Measurements from ENCODE around the gene STX18.
A peak's percentile ranks its signal among the peaks of the same experiment; 100 is the strongest.
"Not testable (repeated sequence)": the region's sequence is repeated elsewhere in the genome, so short reads cannot be mapped to it uniquely, and the experiment has no call there.

STX18 gene

DNA sequence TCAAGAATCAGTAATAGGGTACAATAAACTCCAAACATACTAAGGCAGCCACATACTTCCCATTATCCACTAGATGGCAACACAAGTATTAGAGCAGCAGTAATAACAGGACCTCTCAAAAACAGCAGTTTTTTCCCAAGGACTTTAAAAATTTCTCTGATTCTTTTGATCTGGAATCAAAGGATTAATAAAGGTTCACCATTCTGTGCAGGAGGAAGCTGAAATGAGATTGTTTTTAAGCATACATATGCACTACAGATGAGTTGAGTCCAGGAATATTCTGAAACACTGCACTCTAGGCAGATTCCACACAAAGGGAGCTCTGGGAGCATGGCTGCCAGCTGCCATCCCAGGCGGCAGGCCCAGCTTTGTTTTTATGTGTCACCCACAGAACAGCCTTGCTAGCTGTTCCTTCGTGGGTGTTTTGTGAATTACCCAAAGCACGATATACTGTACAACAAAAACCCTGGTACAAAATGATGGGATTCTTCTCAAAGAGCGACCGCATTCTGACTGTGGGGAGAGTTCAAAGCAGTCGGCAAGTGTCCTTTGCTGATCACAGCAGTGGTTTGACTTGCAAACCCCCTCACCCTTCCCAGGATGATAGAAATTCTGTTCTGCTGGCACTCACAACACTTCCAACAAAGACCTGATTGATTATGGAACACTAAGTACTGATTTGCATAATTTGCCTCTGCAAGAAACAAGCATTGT lies 61.0 kb downstream of the STX18 start:
- DNase-seq (ENCODE audit: low read depth in 2 of 2, low spot score in 1 of 2) = no peak

DNA sequence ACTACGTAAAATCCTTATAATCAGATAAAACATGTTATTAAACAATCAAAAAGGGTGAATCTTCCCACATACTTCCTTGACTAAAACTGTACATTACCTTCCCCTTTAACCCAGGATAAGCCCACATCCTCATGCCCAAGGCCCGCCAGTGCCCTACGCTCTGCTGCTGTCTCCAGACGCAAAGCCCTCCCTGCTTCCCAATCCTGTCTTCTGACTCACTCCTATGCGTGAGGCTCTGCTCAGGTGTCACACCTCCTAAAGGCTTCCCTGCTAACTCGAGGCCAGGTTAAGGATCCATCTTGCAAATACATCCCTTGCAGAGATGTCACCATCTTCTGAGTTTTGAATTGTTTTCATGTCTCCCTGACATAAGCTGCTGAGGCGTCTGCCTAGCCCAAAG lies 61.6 kb downstream of the STX18 start:
- no peak for DNase-seq (ENCODE audit: low read depth in 2 of 2, low spot score in 1 of 2)

DNA sequence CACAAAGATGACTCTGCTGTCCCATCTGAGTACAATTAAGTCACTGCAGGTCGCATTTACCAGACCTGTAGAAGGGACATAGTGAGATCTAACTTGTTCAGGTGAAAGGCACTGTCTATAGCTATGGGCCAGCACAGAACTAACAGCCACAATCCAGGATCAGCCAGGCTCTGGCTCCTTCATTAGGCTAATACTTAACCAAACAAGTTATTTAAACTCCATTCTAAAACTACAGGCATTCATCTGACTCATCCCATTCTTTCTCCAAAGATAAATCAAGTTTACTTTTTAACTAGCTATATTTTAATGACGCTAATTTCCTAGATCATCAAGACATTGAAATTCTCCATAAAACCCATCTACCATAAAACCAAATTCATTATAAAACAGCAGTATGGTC lies 62.5 kb downstream of the STX18 start:
- no peak for DNase-seq (ENCODE audit: low read depth in 2 of 2, low spot score in 1 of 2)

DNA sequence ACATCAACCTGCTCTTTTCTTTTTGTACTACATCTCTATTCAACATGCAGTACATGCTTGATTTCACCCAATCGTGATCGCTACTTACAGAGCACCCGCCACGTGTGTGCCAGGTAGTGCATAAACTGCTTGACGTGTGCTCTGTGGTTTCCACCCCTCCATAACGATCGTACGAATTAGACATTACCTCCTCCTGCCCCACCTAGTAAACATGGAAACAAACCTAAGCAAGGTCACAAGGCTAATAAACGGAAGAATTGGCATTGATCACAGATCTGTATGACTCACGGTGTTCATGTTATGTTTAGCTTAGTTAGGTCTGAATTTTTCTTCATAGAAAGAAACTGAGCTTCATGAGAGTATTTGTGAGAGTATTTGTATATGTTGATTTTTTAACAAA lies 64.1 kb downstream of the STX18 start:
- no peak for DNase-seq (ENCODE audit: low read depth in 2 of 2, low spot score in 1 of 2)

DNA sequence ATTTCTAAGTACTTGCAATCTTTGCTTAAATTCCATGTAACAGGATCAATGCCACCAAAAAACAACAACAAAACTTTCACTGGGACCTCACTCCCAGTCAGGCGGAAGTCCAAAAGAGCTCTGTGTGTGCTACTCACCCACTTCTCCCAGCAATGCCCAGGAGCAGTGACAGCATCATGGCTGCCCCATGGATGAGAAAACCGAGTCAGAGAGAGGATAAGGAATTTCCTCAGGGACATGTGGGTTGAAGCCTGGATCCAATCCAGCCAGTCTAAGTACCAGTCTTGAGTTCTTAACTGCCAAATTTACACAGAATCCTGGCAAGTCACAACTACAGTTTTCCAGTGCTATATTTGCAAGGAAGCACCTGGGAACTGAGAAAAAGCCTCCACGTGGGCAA lies 64.5 kb downstream of the STX18 start:
- no peak for DNase-seq (ENCODE audit: low read depth in 2 of 2, low spot score in 1 of 2)

DNA sequence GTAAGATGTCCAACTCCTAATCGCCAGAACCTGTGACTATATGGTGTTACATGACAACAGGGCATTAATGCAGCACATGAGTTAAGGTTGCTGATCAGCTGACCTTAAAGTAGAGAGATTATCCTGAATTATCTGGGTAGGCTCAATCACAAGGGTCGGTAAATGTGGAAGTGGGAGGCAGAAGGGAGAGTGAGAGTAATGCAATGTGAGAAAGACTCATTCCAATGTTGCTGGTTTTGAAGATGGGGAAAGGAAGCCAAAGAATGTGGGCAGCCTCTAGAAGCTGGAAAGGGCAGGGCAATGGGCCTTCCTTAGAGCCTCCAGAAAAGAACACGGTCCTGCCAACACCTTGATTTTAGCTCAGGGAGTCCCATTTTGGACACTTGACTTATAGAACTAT lies 67.4 kb downstream of the STX18 start:
- no peak for DNase-seq (ENCODE audit: low read depth in 2 of 2, low spot score in 1 of 2)

DNA sequence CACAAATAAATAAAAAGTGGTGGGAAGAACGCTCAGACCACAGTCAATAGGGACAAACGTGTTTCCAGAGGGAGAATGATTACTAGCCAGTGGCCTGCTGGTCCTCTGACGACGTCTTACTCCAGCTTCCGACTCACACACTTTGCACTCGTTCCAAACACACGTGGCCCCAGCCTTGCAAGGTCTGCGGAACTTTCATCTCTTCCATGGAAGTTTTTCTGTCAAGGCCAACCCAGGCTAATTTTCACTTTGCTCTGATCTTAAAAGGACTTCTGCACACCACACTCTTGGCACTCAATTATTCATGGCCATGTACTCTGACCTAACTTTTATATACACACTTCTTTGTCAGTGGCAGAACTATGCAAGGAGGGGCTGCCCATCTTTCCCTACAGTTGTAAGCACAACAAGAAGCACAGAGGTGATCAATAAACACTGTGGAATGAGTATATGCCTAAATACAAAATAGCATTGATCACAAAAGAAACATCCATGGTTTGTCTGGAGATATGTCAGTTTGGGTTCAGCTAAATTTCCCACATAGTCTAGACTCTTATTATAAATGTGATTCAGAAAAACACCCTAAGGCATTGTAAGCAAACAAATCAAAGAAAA lies 69.4 kb downstream of the STX18 start:
- no peak for DNase-seq (ENCODE audit: low read depth in 2 of 2, low spot score in 1 of 2)

DNA sequence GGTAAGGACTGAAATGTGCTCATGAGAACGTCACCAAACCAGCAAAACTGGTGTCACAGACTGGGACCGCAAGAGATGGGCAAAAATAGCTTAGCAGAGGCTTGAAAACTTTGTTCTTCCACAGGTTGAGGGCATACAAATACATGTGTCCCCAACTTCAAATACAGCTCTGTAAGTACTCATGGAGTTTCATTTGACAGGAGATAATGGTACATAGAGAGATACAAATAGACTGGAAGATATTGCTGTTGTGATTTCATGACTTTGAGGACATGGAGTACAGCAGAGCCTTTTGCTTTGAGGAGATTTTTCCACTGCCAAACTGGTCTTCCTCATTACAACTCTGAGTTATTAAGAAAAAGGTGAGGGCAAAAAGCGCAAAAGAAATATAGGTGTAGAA lies 70.7 kb downstream of the STX18 start:
- no peak for DNase-seq (ENCODE audit: low read depth in 2 of 2, low spot score in 1 of 2)

DNA sequence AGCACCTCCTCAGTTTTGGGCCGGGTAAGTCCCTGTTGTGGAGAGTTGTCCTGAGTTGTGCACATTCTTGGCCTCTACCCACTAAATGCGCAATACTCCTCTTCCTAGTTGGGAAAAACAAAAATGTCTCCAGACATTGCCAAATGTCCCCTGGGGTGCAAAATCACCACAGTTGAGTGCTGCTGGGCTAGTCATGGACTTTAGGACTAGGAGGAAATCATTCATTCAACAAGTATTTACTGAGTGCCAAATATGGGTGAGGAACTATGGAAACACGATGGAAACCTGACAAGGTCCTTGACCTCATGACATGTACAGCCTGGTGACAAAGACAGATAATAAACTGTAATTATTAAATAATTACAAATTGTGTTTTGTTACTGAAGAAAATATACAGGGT lies 71.6 kb downstream of the STX18 start:
- no peak for DNase-seq (ENCODE audit: low read depth in 2 of 2, low spot score in 1 of 2)

DNA sequence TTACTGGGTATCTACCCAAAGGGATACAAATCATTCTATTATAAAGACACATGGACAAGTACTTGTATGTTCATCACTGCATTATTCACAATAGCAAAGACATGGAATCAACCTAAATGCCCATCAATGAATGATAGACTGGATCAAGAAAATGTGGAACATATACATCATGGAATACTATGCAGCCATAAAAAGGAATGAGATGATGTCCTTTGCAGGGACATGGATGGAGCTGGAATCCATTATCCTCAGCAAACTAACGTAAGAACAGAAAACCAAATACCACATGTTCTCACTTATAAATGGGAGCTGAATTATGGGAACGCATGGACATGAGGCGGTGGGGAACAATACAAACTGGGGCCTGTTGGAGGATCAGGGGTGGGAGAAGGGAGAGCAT lies 76.6 kb downstream of the STX18 start:
- not testable (repeated sequence) for DNase-seq (ENCODE audit: low read depth in 2 of 2, low spot score in 1 of 2)

DNA sequence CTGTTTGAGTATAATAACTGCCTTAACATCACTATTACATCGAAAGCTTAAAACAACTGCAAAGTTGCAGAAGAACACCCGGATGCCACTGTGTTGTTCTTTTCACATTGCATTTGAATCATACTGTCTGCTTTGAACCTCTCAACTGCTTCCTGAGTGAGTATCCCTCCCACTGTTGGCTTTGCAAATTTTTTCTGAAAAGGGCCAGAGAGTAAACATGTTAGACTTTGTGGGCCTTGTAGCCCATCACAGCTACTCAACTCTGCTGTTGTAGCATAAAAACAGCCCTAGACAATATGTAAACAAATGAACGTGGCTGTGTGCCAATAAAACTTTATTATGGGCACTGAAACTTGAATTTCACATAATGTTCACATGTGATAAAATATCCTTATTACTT lies 78.9 kb downstream of the STX18 start:
- no peak for DNase-seq (ENCODE audit: low read depth in 2 of 2, low spot score in 1 of 2)

DNA sequence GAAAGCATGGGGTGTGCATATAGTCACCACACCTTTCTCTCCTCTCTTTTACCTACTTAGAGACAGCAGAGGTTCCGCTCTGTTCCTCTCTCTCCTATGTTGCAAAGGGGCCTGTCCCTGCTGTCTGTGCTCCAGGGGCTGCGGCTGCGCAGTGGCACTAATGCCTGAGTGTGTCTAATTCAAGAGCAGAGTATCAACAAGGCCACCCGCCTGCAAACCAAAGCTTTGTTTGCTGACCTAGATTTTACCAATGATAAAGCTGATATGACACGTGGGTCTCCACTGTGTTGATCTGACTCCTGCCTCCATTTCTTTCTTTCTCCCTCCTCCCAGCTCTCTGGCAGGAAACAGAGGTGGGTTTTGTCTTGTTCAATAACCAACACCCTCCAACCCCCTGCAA lies 80.0 kb downstream of the STX18 start:
- DNase-seq (ENCODE audit: low read depth in 2 of 2, low spot score in 1 of 2) = peak in 1 of 2 donors; percentile 1

DNA sequence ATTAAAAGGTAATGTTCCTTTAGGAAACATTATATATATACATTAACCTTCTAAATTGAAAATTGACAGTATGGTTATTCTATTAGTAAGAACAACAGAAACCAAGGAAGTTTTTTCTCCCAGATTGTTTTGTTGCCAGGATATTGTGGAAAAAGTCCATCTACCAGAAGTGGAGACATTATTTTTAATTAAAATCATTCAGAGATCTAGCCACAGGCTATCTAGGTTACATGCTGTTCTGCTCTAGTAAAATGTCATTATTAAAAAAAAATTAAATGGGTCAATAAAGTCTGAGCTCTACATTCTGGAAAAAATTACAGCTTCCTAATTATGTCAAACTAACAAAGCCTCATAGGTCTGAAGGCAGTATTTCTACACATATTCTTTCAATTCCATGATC lies 80.7 kb downstream of the STX18 start:
- DNase-seq (ENCODE audit: low read depth in 2 of 2, low spot score in 1 of 2) = no peak

DNA sequence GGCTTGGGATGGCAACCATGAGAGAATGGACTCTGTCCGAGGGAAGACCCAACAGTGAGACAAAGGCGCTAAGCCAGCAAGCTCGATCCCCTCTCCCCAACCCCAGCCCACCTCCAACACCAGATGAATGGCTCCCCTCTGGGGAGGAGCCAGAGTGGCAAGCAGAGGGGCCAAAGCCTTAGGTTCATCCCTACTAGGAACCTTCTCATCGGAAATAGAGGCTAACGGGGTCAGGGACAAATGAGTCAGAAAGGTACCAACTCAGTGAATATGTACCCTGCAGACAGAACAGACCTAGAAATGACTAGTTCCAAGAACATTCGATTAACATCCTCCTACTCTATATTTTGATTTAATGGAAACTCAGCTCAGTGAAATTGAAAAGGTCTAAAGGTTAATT lies 81.1 kb downstream of the STX18 start:
- DNase-seq (ENCODE audit: low read depth in 2 of 2, low spot score in 1 of 2) = no peak

DNA sequence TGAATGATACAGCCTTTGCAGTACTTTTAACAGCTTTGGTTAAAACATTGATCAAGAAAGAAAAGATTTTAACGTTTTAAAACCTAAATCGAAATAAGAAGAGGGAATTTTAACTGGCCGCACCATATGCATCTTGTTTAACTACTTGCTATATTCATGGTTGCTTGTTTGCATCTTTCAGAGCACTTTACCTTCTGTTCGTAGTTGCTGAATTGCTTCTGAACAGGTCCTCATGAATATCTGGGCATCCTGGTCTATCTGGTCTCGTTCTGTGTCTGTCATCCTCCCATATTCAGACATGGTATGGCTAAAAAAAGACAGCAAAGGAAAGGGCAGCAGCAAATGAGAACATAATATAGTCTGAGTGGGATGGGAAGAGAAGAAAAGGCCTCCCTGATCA lies 82.7 kb downstream of the STX18 start:
- DNase-seq (ENCODE audit: low read depth in 2 of 2, low spot score in 1 of 2) = no peak

DNA sequence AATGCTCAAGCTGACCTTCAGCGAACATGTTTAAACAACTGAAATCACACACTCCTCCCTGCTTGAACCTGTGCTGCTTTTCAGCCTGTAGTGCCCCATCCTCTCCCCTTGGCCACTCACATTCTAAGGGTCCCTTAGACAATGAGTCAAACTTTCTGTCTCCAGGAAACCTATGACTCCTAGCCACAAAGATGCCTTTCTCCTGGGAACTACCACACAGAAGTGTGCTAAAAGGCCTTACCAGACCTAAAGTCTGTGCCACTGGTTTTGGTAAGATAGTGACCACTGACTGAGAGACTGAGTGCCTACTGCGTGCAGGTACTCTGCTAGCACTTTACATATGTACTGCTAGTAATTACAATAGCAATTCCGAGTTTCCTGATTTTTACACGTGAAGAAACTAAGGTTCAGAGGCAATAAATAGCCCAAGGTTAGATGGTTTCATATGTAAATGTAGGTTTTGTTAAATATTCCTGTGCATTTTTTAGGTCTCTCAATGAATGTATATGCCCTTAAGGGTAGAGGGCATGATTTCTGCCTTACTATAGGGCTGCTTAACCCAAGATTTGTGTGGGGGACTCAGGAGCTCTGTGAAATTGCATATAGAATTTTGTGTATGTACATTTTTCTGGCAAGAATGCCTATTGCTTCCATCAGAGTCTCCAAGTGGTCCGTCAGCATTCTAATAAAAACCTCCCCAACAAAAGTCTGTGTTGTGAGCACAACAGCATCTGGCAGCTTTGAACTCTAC lies 83.9 kb downstream of the STX18 start:
- DNase-seq (ENCODE audit: low read depth in 2 of 2, low spot score in 1 of 2) = no peak

DNA sequence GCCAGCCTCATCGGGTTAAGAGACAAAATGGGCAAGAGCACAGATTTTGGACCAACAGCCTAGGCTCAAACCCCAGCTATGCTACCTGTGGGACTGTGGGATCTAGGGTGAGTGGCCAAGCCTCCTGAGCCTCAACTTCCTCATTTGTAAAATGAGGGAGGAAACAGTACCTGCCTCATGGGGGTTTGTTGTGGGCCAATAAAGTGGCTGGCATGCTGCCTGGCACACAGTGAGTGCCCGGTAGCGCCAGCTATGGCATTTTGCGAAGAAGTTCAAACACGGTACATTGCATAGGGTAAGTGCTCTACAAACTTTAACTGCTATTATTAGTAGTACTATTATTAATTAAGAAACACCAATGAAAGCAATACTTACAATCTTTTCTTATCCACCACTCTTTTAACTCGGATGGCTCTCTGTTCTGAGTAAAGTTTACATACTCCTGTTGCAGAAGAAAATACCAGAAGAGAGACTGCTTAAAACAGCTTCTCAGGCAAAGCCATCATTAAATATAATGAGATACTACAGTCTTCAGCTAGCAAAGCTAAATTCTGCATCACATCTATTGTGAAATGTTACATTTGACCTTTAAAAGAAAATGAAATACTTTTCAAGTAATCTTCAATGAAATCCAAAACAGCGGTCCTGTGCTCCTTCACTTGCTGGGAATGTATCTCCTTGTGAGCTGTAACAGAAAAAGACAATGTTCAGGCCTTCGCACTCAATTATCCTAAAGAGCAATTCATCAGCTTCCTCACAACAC lies 84.9 kb downstream of the STX18 start:
- no peak for DNase-seq (ENCODE audit: low read depth in 2 of 2, low spot score in 1 of 2)

DNA sequence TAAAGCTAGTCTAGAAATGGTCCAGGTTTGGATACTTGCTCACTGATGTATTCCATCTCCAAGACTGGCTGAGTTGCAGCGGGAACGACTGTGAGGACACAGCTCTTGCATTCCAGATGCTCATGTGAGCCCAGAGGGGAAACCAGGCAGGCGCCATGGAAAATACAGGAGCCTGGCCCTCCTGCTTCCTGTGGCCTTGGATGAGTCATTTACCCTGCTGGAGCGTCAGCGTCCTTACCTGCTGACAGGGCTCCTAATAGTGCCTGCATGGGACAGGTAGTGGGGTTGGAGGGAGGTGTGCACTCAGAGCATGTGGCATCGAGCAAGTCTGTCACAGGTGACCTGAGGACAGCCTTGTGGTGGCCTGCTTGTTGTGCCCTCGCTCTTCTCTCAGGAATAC lies 85.5 kb downstream of the STX18 start:
- no peak for DNase-seq (ENCODE audit: low read depth in 2 of 2, low spot score in 1 of 2)

DNA sequence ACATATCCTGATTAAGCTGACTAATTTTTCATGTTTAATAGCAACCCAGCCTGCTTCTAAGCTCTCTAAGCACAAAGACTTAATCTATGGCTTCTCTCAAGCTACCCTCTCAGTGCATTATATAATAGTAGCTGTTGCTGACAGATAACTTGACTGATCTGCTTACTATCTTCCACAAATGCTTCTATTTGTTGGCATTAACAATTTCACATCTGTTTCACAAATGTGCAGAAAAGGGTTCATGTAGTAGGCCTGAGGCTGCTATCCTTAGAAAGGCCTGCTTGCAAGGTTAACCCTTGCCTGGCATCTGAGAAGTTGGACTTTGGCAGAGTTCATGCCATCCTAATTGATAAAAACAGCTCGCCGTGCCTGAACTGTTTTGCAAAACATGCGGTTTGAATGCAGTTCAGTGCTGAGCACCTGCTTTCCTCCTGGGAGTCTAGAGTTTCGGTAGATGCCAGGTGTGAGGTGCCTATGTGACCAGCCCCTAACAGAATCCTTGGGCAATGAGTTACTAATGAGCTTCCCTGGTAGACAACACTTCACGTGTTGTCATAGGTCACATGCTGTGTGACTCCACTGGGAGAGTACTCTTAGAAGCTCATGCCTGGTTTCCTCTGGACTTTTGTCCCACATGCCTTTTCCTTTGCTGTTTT lies 86.5 kb downstream of the STX18 start:
- no peak for DNase-seq (ENCODE audit: low read depth in 2 of 2, low spot score in 1 of 2)

DNA sequence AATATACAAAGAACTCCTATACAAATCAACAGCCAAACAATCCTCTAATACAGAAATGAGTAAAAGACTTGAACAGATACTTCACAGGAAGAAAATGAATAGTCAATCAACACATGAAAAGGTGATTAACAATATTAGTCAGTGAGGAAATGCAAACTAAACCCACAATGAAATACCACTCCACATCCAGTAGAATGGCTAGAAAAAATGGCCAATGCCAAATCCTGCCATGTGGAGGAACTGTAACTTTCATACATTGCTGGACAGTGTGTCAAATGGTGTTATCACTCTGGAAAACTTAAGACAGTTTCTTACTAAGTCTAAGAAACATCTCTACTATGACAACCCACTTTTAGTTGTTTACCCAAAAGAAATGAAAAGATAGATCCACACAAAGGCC lies 95.4 kb downstream of the STX18 start:
- no peak for DNase-seq (ENCODE audit: low read depth in 2 of 2, low spot score in 1 of 2)

DNA sequence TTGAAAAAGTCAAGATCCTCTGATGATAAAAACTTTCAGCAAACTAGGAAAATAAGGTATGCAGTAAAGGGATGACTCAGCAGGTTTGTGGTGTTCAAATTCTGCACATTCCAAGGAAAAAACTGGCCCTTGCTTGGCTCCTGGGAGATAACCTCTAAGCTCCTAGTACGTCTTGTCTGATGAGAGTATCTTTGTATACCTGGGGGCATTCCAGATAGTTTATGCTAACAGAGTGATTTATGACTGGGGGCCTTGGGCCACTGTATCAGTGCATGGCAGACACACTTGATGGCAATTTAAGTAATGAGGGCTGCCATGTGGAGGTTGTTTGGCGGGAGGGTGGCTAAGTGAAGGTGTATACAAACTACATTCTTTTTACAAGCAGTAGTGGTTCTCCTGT lies 98.0 kb downstream of the STX18 start:
- DNase-seq (ENCODE audit: low read depth in 2 of 2, low spot score in 1 of 2) = no peak
